Measurements from ENCODE around the gene RTP5.

DNA sequence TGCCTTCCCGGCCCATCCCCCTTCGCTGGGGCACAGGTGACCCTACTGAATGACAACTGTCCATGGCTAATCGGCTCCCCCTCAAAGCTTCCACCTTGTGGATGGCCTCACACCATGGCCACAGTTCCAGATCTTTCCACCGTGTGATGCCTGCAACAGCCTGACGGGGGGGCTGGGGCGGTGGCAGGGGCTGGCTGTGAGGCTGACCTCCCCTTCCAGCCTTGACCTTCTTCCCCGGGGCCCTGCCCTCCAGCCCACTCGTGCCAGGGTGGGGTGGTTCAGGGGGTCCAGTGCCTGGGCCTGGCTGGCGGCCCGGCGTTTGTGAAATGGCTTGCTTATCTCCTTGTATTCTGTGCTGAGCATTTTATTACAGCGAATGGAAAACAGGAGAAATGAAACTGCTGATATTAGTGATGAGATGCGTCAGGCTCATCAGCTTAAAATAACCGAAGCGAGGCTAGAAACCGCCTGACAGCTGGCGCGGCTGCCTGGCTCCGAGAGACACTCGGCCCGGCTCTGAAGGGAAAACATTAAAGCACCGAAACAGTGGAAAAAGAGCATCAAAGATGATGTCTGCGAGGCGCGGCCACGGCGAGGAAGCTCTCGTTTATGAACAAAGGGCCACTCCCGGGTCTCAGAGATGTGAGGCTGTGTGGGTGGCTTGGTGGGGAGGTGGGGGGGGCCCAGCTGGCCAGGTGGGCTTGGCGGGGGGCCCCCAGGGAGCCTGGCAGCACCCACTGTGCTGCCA is 9.9 kb upstream of the RTP5 start:
- TF ChIP-seq, protein P1, sequence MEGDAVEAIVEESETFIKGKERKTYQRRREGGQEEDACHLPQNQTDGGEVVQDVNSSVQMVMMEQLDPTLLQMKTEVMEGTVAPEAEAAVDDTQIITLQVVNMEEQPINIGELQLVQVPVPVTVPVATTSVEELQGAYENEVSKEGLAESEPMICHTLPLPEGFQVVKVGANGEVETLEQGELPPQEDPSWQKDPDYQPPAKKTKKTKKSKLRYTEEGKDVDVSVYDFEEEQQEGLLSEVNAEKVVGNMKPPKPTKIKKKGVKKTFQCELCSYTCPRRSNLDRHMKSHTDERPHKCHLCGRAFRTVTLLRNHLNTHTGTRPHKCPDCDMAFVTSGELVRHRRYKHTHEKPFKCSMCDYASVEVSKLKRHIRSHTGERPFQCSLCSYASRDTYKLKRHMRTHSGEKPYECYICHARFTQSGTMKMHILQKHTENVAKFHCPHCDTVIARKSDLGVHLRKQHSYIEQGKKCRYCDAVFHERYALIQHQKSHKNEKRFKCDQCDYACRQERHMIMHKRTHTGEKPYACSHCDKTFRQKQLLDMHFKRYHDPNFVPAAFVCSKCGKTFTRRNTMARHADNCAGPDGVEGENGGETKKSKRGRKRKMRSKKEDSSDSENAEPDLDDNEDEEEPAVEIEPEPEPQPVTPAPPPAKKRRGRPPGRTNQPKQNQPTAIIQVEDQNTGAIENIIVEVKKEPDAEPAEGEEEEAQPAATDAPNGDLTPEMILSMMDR (IDR thresholded peaks at IDR 0.05) = no peak
- TF ChIP-seq POLR2A (IDR thresholded peaks at IDR 0.05) = no peak
- TF ChIP-seq EP300 (IDR thresholded peaks at IDR 0.05) = no peak
